H1 (cell line): ENCODE results near the gene MPP2. TPM values are rescaled to one million over a fixed set of nuclear protein-coding genes. Genes with fewer than 3 reads are reported as not detected.

ENCODE experiments used
- CTCF ChIA-PET: fragments of 300-600 bp; sonication (Branson Sonifier 250); formaldehyde crosslinking; loops from one replicate; lab custom pipeline; 2021; ENCODE audit not compliant: partially characterized antibody; lab: Charles Lee
- POLR2A ChIA-PET: fragments of 300-600 bp; sonication (Branson Sonifier 250); formaldehyde crosslinking; loops from one replicate; lab custom pipeline; 2021; ENCODE audit warnings: inconsistent platforms; ENCODE audit not compliant: partially characterized antibody; lab: Charles Lee
- DNase-seq, 2 experiments: peaks; one replicate each; pipeline versions ENCODE4 v3.0.0 to v3.0.0-alpha.2; 2010 to 2022; ENCODE audit warnings: low spot score in 2 of 2, low read depth in 1 of 2, mixed read lengths in 1 of 2
- FAIRE-seq: peaks from 2 replicates; lab custom pipeline; 2011; peaks lifted over from hg19 to GRCh38; lab: Jason Lieb, UNC
- H2AFZ ChIP-seq: 2 replicates; pipeline ENCODE4 v1.8.1; 2012; ENCODE audit warnings: low read length, inconsistent platforms
- H2AK5ac ChIP-seq: 2 replicates; pipeline ENCODE4 v1.6.1; 2013; ENCODE audit warnings: low read depth, low read length
- H2BK120ac ChIP-seq: replicated peaks from 2 replicates; pipeline ENCODE3; 2013; ENCODE audit warnings: low read depth, low read length, inconsistent platforms
- H2BK12ac ChIP-seq: 2 replicates; pipeline ENCODE4 v1.6.1; 2013; ENCODE audit warnings: low read depth, low read length
- H2BK15ac ChIP-seq: 2 replicates; pipeline ENCODE4 v1.6.1; 2013; ENCODE audit warnings: low read length
- H2BK20ac ChIP-seq: 2 replicates; pipeline ENCODE4 v1.6.1; 2013; ENCODE audit warnings: low read length
- H2BK5ac ChIP-seq: 2 replicates; pipeline ENCODE4 v1.6.1; 2013; ENCODE audit warnings: low read depth, low read length
- H3K14ac ChIP-seq: 2 replicates; pipeline ENCODE4 v1.6.1; 2013; ENCODE audit warnings: inconsistent platforms; ENCODE audit not compliant: insufficient read length
- H3K18ac ChIP-seq: 2 replicates; pipeline ENCODE4 v1.6.1; 2013; ENCODE audit warnings: low read length; ENCODE audit errors: extremely low read depth
- H3K23ac ChIP-seq: 2 replicates; pipeline ENCODE4 v1.6.1; 2013; ENCODE audit warnings: inconsistent platforms; ENCODE audit not compliant: insufficient read length
- H3K23me2 ChIP-seq: 2 replicates; pipeline ENCODE4 v1.6.1; 2013; ENCODE audit warnings: low read depth, low read length
- H3K27ac ChIP-seq: 2 replicates; pipeline ENCODE4 v1.6.1; 2011; ENCODE audit warnings: low read depth, low read length, inconsistent platforms
- H3K27me3 ChIP-seq, 4 experiments: replicated peaks in 1 of 4; 1 replicate in 1 of 4; 2 replicates in 3 of 4; pipeline versions ENCODE4 v1.6.1 to v1.8.1; 2011 to 2013; ENCODE audit warnings: low read length in 3 of 4, mild to moderate bottlenecking in 3 of 4, inconsistent platforms in 2 of 4, mixed read lengths in 2 of 4, moderate library complexity in 1 of 4; ENCODE audit not compliant: control insufficient read depth in 3 of 4, insufficient read depth in 3 of 4; ENCODE audit errors: extremely low read depth in 1 of 4
- H3K36me3 ChIP-seq, 4 experiments: 2 replicates each; pipeline versions ENCODE4 v1.6.1 to v1.8.1; 2011 to 2013; ENCODE audit warnings: mild to moderate bottlenecking in 4 of 4, low read length in 3 of 4, moderate library complexity in 2 of 4, control low read depth in 1 of 4, inconsistent platforms in 1 of 4; ENCODE audit not compliant: insufficient read depth in 4 of 4, control insufficient read depth in 2 of 4
- H3K4ac ChIP-seq: replicated peaks from 2 replicates; pipeline ENCODE3; 2013; ENCODE audit warnings: low read length, low read depth, mixed read lengths, inconsistent platforms; ENCODE audit not compliant: insufficient read length
- H3K4me1 ChIP-seq, 4 experiments: replicated peaks in 1 of 4; 1 replicate in 1 of 4; 2 replicates in 3 of 4; pipeline versions ENCODE4 v1.6.1 to v1.8.1; 2011 to 2013; ENCODE audit warnings: low read length in 3 of 4, inconsistent platforms in 2 of 4, mixed read lengths in 1 of 4; ENCODE audit not compliant: insufficient read depth in 4 of 4, control insufficient read depth in 3 of 4
- H3K4me2 ChIP-seq, 2 experiments: 2 replicates each; pipeline versions ENCODE4 v1.6.1 to v1.8.1; 2011 to 2013; ENCODE audit warnings: low read depth in 2 of 2, low read length in 2 of 2, control low read depth in 1 of 2, inconsistent platforms in 1 of 2, mild to moderate bottlenecking in 1 of 2; ENCODE audit not compliant: insufficient read depth in 1 of 2
- H3K4me3 ChIP-seq, 4 experiments: fragments of 200-600, 300-600 bp in 1 of 4; sonication (generic), shearing (Covaris generic), sonication (Bioruptor Twin) in 1 of 4; 2 replicates each; pipeline versions ENCODE4 v1.5.1 to v1.8.1; 2011 to 2016; ENCODE audit warnings: low read length in 4 of 4, low read depth in 3 of 4, control low read depth in 2 of 4, inconsistent platforms in 2 of 4, mild to moderate bottlenecking in 2 of 4, mixed read lengths in 1 of 4, moderate library complexity in 1 of 4; ENCODE audit not compliant: insufficient read depth in 2 of 4; ENCODE audit errors: extremely low read depth in 1 of 4
- H3K56ac ChIP-seq: replicated peaks from 2 replicates; pipeline ENCODE3; 2013; ENCODE audit warnings: low read depth, mild to moderate bottlenecking, mixed read lengths, low read length, inconsistent platforms; ENCODE audit not compliant: insufficient read length
- H3K79me1 ChIP-seq: 2 replicates; pipeline ENCODE4 v1.6.1; 2013; ENCODE audit warnings: low read depth, low read length, control low read depth
- H3K79me2 ChIP-seq, 2 experiments: 2 replicates each; pipeline versions ENCODE4 v1.6.1 to v1.8.1; 2012 to 2013; ENCODE audit warnings: low read length in 2 of 2, mild to moderate bottlenecking in 2 of 2, inconsistent platforms in 1 of 2; ENCODE audit not compliant: insufficient read depth in 2 of 2, control insufficient read depth in 1 of 2
- H3K9ac ChIP-seq, 4 experiments: replicated peaks in 1 of 4; 1 replicate in 1 of 4; 2 replicates in 3 of 4; pipeline versions ENCODE4 v1.6.1 to v1.8.1; 2011 to 2013; ENCODE audit warnings: low read depth in 3 of 4, low read length in 3 of 4, control low read depth in 2 of 4, mild to moderate bottlenecking in 2 of 4, moderate library complexity in 2 of 4, inconsistent platforms in 1 of 4; ENCODE audit errors: extremely low read depth in 1 of 4
- H3K9me3 ChIP-seq, 2 experiments: 2 replicates each; pipeline versions ENCODE4 v1.6.1 to v1.8.1; 2012 to 2013; ENCODE audit warnings: mild to moderate bottlenecking in 2 of 2, moderate library complexity in 2 of 2, control low read depth in 1 of 2, inconsistent platforms in 1 of 2, low read depth in 1 of 2, low read length in 1 of 2, mixed read lengths in 1 of 2; ENCODE audit not compliant: insufficient read depth in 2 of 2
- H4K20me1 ChIP-seq, 2 experiments: replicated peaks in 1 of 2; 2 replicates each; pipeline versions ENCODE3 to v1.8.1; 2011 to 2013; ENCODE audit warnings: inconsistent platforms in 2 of 2, low read length in 2 of 2, mild to moderate bottlenecking in 1 of 2; ENCODE audit not compliant: insufficient read depth in 2 of 2, control insufficient read depth in 1 of 2
- H4K5ac ChIP-seq: 2 replicates; pipeline ENCODE4 v1.6.1; 2013; ENCODE audit warnings: low read length, low read depth, mixed read lengths, inconsistent platforms; ENCODE audit not compliant: insufficient read length
- H4K8ac ChIP-seq: 2 replicates; pipeline ENCODE4 v1.8.0; 2013; ENCODE audit warnings: mild to moderate bottlenecking, moderate library complexity, low read length, inconsistent platforms; ENCODE audit not compliant: insufficient read depth; ENCODE audit errors: extremely low read depth
- H4K91ac ChIP-seq: replicated peaks from 2 replicates; pipeline ENCODE3; 2013; ENCODE audit warnings: low read length, mixed read lengths, inconsistent platforms; ENCODE audit not compliant: insufficient read length
- CBX8 ChIP-seq: fragments of 300-800, 300-1000 bp; sonication (generic); IDR thresholded peaks from 2 replicates; pipeline ENCODE4 v1.7.1; 2016; ENCODE audit warnings: low read depth, low read length, borderline replicate concordance
- CHD2 ChIP-seq: IDR thresholded peaks from 2 replicates; pipeline ENCODE4 v1.6.1; 2012; ENCODE audit warnings: low read length, improper control_type of control experiment
- NRF1 ChIP-seq: IDR thresholded peaks from 2 replicates; pipeline ENCODE4 v1.6.1; 2011; ENCODE audit warnings: mild to moderate bottlenecking, low read depth, low read length, improper control_type of control experiment
- PHF8 ChIP-seq: fragments of 200-600 bp; sonication (generic); conservative IDR thresholded peaks from 2 replicates; pipeline ENCODE4 v1.7.1; 2012; ENCODE audit warnings: low read depth, mild to moderate bottlenecking, inconsistent platforms, low read length, moderate library complexity
- POLR2AphosphoS5 ChIP-seq: IDR thresholded peaks from 2 replicates; pipeline ENCODE4 v1.6.1; 2011; ENCODE audit warnings: low read depth, low read length
- WGBS, 2 experiments: shearing (Covaris generic) in 1 of 2; methylation state at CpG; one replicate each; pipeline versions ENCODE4 v1.1.6 to v1.1.7; 2013 to 2015; ENCODE audit warnings: low lambda C conversion rate in 2 of 2, mixed read lengths in 2 of 2, inconsistent platforms in 1 of 2, low coverage in 1 of 2, missing lambda C conversion rate in 1 of 2; ENCODE audit not compliant: insufficient replicate concordance in 2 of 2, insufficient coverage in 1 of 2, insufficient read length in 1 of 2; ENCODE audit errors: extremely low coverage in 1 of 2, missing lambda C conversion rate in 1 of 2; 5-methylcytosine and 5-hydroxymethylcytosine counted together
- polyA plus RNA-seq, 7 experiments: library from polyadenylated mRNA; depleted of rRNA in 3 of 7; stranded (reverse) in 5 of 7; unstranded in 2 of 7; fragments of >200 nt in 5 of 7; fragments of 200-250 nt in 2 of 7; gene quantifications; 1 replicate in 5 of 7; 2 replicates in 1 of 7; 4 replicates in 1 of 7; pipeline versions ENCODE4 v1.2.1 to v1.2.3, GENCODE V29; 2011 to 2013; ENCODE audit warnings: missing spikeins in 2 of 7, mixed read lengths in 2 of 7
- total RNA-seq: library from RNA; stranded (reverse); fragmentation: NEBNext Ultra II Directional; extraction: Animal tissue kit (Norgen Biotek cat#: 25700); gene quantifications from 2 replicates; pipeline ENCODE4 v1.2.1, GENCODE V29; 2021

The MPP2 gene
- total and polyA plus RNA-seq, 2 of the 8 experiments (the other 6 are each of a cell fraction or from before 2014, with no cell fraction given), result 30.9 to 34.1 TPM

DNA sequence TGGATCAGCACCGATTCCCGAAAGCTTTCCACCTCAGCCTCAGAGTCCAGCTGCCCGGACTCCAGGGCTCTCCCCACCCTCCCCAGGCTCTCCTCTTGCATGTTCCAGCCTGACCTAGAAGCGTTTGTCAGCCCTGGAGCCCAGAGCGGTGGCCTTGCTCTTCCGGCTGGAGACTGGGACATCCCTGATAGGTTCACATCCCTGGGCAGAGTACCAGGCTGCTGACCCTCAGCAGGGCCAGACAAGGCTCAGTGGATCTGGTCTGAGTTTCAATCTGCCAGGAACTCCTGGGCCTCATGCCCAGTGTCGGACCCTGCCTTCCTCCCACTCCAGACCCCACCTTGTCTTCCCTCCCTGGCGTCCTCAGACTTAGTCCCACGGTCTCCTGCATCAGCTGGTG, 45.4 kb downstream of the MPP2 start:
- H2BK5ac ChIP-seq, result no peak overlapping the region
- no peak overlapping the region for H3K4ac ChIP-seq
- no peak overlapping the region for H2AK5ac ChIP-seq
- peaks cover 0 to 4% (median under 1%) of the 10 kb centered on the region in 4 experiments; a peak in 3 of 7 replicates for H3K4me1 ChIP-seq
- H2BK120ac ChIP-seq, result no peak overlapping the region
- H2BK15ac ChIP-seq, result no peak overlapping the region
- no peaks in the 10 kb centered on the region for H3K36me3 ChIP-seq
- H3K4me3 ChIP-seq, result no peak overlapping the region
- no peak overlapping the region for H3K9ac ChIP-seq
- no peak overlapping the region for H3K27ac ChIP-seq
- H4K5ac ChIP-seq, result no peak overlapping the region
- DNase-seq, result no peak
- H2BK12ac ChIP-seq, result no peak overlapping the region
- ChIA-PET CTCF (interaction anchor here (1.2 to 5.6 kb wide), 3 partner anchors 16 to 22 kb away, joined by 4 to 27 read pairs (median 5); partner anchors contain the start of gene CD300LG), POLR2A (no interaction called here)
- no peaks in the 10 kb centered on the region for H3K79me2 ChIP-seq
- WGBS, 2 experiments, result 95% methylated on average over 9 of the region's 9 CpGs; no CpG with 5 or more reads in 1 of the 2 experiments
- H2BK20ac ChIP-seq, result no peak overlapping the region
- no peak overlapping the region for H3K4me2 ChIP-seq
- no peaks in the 10 kb centered on the region for H3K23me2 ChIP-seq
- no peak overlapping the region for H2AFZ ChIP-seq
- no peak overlapping the region for H3K23ac ChIP-seq
- no peak for FAIRE-seq
- H3K14ac ChIP-seq, result no peak overlapping the region
- H3K9me3 ChIP-seq, result no peaks in the 10 kb centered on the region
- no peak overlapping the region; the same call in 1 of the 2 replicates for H4K8ac ChIP-seq
- no peak overlapping the region for H3K56ac ChIP-seq
- H3K27me3 ChIP-seq, result no peaks in the 10 kb centered on the region
- no peak overlapping the region for H4K91ac ChIP-seq
- no peaks in the 10 kb centered on the region for H3K79me1 ChIP-seq
- H3K18ac ChIP-seq, result no peak overlapping the region
- H4K20me1 ChIP-seq, result no peaks in the 10 kb centered on the region
- TF ChIP-seq CBX8 (no peak), CHD2 (no peak), NRF1 (no peak), PHF8 (no peak), POLR2AphosphoS5 (no peak)
